Stomach smooth muscle (tissue), 2 donors: Measurements from ENCODE around the gene PDCL3.

Experiments
- H3K27ac ChIP-seq: one replicate; pipeline ENCODE4 v1.7.0; 2013; ENCODE audit warnings: mild to moderate bottlenecking, low read length, inconsistent platforms
- H3K27me3 ChIP-seq, 2 donors: one replicate each; pipeline ENCODE4 v1.7.0; 2013; ENCODE audit warnings: low read length in 2 of 2; ENCODE audit not compliant: insufficient read depth in 2 of 2, control insufficient read depth in 1 of 2
- H3K36me3 ChIP-seq, 2 donors: one replicate each; pipeline ENCODE4 v1.7.0; 2013; ENCODE audit warnings: low read length in 2 of 2; ENCODE audit not compliant: control insufficient read depth in 2 of 2, insufficient read depth in 2 of 2
- H3K4me1 ChIP-seq: one replicate; pipeline ENCODE4 v1.7.0; 2013; ENCODE audit warnings: low read length; ENCODE audit not compliant: control insufficient read depth, insufficient read depth
- H3K4me3 ChIP-seq, 2 donors: one replicate each; pipeline ENCODE4 v1.7.0; 2013; ENCODE audit warnings: low read length in 2 of 2
- H3K9ac ChIP-seq, 2 donors: one replicate each; pipeline ENCODE4 v1.7.0; 2013; ENCODE audit warnings: low read length in 2 of 2, mild to moderate bottlenecking in 1 of 2
- H3K9me3 ChIP-seq, 2 donors: one replicate each; pipeline ENCODE4 v1.7.0; 2013; ENCODE audit warnings: low read length in 2 of 2; ENCODE audit not compliant: control insufficient read depth in 2 of 2
- donor health status: healthy.
- donor health status: Pancreatic carcinoma.

The PDCL3 gene

DNA sequence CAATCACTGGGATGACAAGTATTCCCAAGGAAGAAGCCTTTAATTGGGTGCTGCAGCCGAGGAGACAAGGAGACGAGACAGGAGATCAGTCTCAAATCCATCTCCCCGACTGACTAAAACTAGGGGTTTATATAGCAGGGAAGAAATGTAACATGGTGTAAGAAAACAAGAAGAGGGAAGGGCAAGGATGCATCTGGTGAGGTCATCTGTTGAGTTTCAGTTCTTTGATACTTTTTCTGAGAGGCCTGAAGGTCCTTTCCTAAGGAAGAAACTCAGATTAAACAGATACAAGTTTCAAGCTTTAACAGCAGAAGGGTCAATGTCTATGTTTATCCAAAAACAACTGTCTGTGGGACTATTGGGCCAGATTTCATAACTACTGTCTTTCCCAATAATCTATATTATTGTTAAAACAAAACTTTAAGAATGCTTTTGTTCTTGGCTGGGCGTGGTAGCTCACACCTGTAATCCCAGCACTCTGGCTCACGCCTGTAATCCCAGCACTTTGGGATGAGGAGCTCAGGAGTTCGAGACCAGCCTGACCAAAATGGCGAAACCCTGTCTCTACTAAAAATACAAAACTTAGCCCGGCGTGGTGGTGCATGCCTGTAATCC lies 2.5 kb upstream of the PDCL3 start:
- no peaks in the 10 kb centered on the region for H3K27me3 ChIP-seq
- H3K27ac ChIP-seq: no peak overlapping the region
- no peaks in the 10 kb centered on the region for H3K36me3 ChIP-seq

DNA sequence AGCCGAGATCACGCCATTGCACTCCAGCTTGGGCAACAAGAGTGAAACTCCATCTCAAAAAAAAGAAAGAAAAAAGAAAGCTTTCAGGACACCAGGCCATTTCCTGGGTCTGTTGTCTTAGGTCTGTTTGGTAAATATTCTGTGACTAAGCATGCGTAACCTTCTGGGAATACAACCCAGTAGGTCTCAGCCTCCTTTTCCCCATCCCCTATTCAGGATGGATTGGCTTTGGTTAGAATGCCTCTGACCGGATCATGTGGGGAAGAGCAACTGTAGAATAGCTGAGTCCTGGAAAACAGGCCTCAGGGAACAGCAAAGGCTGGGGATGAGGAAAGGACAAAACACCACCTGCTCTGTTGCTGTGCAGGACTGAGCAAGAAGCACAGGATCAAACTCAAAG lies 1.6 kb upstream of the PDCL3 start:
- H3K36me3 ChIP-seq: peaks cover 0 to under 1% of the 10 kb centered on the region in 2 donors
- H3K27ac ChIP-seq: peak overlapping the region; percentile 89
- no peaks in the 10 kb centered on the region for H3K9me3 ChIP-seq
- H3K4me3 ChIP-seq: no peak overlapping the region
- no peaks in the 10 kb centered on the region for H3K27me3 ChIP-seq
- H3K9ac ChIP-seq: no peak overlapping the region
- H3K4me1 ChIP-seq: peaks cover 14% of the 10 kb centered on the region

More for the DNA sequence above, 2.5 kb upstream of the PDCL3 start:
- Histone ChIP-seq H3K9me3 (no peaks in the 10 kb centered on the region), H3K4me1 (peaks cover 14% of the 10 kb centered on the region), H3K4me3 (no peak overlapping the region), H3K9ac (no peak overlapping the region)

DNA sequence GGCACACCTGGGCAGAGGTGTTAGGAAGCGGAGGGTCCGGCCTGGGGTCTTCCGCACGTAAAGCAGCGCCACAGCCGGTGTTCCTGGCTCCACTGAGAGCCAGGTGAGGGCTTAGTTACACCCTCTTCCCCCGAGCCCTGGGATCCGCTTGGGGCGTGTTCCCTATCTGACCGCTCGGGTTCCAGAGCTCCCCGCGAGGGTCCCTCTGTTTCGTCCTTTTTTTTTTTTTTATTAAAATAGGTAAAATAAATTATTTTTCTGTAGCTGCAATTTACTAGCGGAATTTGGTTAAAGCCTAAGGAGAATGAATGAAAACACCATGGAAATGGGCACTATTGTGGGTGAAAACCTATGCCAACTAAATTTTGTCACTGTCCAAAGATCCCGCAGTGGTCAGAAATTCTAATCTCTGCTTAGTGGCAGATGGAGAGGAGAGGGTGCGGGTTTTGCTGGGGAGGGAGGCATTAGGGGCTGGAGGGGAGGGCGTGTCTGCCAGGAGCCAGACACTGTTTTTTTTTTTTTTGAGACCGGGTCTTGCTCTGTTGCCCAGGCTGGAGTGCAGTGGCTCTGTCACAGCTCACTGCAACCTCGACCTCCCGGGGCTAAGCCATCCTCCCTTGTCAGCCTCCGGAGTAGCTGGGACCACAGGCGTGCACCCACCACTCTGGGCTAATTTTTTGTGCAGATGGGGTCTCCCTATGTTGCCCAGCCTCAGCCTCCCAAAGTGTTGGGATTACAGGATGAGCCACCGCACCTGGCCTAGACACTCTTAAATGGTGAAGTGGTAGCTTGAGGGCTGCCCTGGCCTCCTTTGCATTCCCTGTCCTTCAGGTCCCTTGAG lies 834 bp downstream of the PDCL3 start:
- H3K4me1 ChIP-seq: peaks cover 20% of the 10 kb centered on the region
- peak overlapping the region; percentile 94 to 97 for H3K9ac ChIP-seq
- H3K36me3 ChIP-seq: peaks cover 11 to 19% of the 10 kb centered on the region in 2 donors
- H3K27ac ChIP-seq: peak overlapping the region; percentile 89
- peak overlapping the region; percentile 93 to 95 for H3K4me3 ChIP-seq
- H3K27me3 ChIP-seq: no peaks in the 10 kb centered on the region
- H3K9me3 ChIP-seq: no peaks in the 10 kb centered on the region

DNA sequence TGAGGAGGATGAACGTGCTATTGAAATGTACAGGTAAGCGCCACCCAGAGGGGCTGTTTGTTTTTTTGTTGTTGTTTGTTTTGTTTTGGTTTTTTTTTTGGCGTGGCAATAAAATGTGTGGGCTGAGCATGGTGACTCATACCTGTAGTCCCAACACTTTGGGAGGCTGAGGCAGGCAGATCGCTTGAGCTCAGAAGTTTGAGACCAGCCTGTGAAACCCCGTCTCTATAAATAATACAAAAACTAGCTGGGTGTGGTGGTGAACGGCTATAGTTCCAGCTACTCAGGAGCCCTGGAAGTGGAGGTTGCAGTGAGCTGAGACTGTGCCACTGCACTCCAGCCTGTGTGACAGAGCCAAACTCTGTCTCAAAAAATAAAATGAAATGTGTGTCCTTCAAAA lies 6.2 kb downstream of the PDCL3 start:
- no peaks in the 10 kb centered on the region for H3K9me3 ChIP-seq
- H3K4me1 ChIP-seq: peaks cover 11% of the 10 kb centered on the region
- no peak overlapping the region for H3K27ac ChIP-seq
- H3K4me3 ChIP-seq: no peak overlapping the region
- peaks cover 24 to 25% of the 10 kb centered on the region in 2 donors for H3K36me3 ChIP-seq
- no peak overlapping the region for H3K9ac ChIP-seq
- H3K27me3 ChIP-seq: no peaks in the 10 kb centered on the region

DNA sequence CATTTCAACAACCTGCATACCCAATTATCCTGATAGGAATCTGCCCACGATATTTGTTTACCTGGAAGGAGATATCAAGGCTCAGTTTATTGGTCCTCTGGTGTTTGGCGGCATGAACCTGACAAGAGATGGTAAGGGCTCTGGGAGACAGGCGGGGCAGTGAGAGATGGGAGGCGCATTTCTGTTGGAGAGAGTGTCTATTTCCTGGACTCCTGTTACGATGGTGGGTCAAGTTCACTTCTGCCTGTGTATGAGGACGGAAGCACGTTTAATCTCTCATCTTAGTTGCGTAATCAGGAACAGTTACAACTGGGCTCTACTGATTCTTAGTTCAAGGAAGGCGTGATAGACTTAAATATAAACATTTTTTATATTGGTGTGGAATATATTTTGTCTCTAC lies 8.9 kb downstream of the PDCL3 start:
- Histone ChIP-seq H3K4me1 (peaks cover 2% of the 10 kb centered on the region), H3K9me3 (no peaks in the 10 kb centered on the region), H3K9ac (no peak overlapping the region), H3K36me3 (peaks cover 22 to 27% of the 10 kb centered on the region in 2 donors), H3K27ac (no peak overlapping the region), H3K4me3 (no peak overlapping the region), H3K27me3 (no peaks in the 10 kb centered on the region)

DNA sequence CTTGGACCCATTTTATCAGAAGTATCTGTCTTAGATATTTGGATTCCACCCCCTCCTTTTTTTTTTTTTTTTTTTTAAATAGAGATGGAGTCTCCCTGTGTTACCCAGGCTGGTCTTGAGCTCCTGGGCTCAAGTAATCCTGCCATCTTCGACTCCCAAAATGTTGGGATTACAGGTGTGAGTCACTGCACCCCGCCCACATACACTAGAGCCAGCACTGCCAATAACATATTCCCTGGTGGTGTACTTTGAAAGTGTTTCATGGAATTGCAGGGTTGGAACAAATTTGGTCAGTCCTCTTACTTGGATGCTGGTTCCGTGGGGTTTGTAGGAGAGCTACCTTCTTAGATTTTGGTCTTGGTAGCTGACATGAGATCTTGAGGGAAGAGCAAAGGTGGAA lies 15.0 kb downstream of the PDCL3 start:
- H3K36me3 ChIP-seq: peaks cover 2 to 5% of the 10 kb centered on the region in 2 donors
- no peaks in the 10 kb centered on the region for H3K9me3 ChIP-seq

DNA sequence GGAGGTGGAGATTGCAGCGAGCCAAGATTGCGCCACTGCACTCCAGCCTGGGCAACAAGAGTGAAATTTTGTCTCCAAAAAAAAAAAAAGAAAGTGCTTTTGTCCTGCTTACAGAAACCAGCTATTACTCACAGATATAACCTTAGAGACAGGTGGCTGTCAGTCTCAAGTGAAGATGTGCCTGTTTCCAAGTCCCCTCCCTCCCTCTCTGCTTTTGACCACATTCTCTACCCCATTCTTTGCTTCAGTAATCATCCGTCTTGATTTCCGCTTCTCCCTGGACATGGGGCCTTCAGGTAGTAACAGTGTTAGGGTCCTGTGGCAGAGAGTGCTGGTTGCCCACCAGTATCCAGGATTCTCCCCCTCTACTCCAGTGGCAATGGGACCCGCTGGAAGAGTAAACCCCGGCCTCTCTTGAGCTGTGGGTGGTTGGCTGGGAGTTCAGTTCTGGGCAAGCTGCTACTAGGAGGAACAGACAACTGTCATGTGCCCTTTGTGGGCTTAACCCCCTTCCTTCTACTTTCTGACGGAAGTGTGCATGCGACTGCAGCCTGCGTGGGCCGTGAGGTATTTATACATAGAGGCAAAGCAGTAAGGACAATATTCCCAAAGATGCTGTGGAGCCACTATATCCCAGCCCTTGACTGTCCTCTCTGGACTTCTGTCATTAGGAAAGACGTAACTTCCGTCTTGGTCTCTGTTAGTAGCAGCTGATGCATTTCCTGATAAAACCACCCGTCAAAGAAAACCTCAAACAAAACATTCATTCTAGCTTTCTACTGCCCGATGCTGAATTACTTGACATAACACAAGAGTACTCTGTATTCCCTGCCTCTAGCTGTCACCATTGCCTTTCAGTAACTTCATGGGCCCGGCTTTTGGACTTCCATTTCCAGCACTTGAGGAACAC lies 17.8 kb downstream of the PDCL3 start:
- Histone ChIP-seq H3K27ac (no peak overlapping the region), H3K4me3 (no peak overlapping the region), H3K27me3 (no peaks in the 10 kb centered on the region), H3K9me3 (no peaks in the 10 kb centered on the region), H3K4me1 (no peaks in the 10 kb centered on the region), H3K36me3 (no peaks in the 10 kb centered on the region), H3K9ac (no peak overlapping the region)

More for the DNA sequence above, 15.0 kb downstream of the PDCL3 start:
- Histone ChIP-seq H3K27ac (no peak overlapping the region), H3K27me3 (no peaks in the 10 kb centered on the region), H3K4me3 (no peak overlapping the region), H3K4me1 (no peaks in the 10 kb centered on the region), H3K9ac (no peak overlapping the region)

DNA sequence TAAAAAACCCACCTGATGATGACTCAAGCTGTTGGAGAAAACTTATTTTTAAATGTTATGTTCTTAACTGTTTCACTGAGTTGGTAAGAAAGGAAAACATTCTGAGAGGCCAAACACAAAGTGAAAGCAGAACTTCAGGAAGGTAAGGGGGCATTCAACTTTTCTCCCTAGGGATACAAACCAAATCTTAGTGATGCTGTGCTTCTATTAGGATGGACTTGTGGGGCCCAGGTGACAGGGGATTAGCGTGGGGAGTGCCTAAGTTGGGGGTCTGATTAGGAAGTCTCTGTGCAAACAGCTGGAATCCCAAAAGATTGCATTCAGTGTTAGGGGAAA lies 18.5 kb downstream of the PDCL3 start:
- Histone ChIP-seq H3K27me3 (no peaks in the 10 kb centered on the region), H3K36me3 (no peaks in the 10 kb centered on the region), H3K9me3 (no peaks in the 10 kb centered on the region), H3K4me3 (no peak overlapping the region), H3K9ac (no peak overlapping the region), H3K4me1 (no peaks in the 10 kb centered on the region), H3K27ac (no peak overlapping the region)

DNA sequence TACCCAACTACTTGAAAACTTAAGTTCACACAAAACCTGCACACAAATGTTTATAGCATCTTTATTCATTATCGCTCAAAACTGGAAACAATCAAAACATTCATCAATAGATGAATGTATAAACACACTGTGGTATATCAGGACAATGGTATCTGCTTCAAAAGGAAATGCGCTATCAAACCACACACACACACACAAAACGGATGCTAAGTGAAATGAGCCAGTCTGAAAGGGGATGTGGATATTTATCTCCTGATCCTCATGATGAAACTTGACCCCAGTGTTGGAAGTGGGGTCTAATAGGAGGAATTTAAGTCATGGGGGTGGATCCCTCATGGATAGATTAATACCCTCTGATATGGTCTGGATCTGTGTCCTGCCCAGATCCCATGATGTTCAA lies 22.0 kb downstream of the PDCL3 start:
- H3K27me3 ChIP-seq: no peaks in the 10 kb centered on the region
- H3K36me3 ChIP-seq: no peaks in the 10 kb centered on the region
- no peaks in the 10 kb centered on the region for H3K4me1 ChIP-seq
- H3K27ac ChIP-seq: no peak overlapping the region
- H3K9ac ChIP-seq: no peak overlapping the region
- H3K9me3 ChIP-seq: no peaks in the 10 kb centered on the region
- no peak overlapping the region for H3K4me3 ChIP-seq

DNA sequence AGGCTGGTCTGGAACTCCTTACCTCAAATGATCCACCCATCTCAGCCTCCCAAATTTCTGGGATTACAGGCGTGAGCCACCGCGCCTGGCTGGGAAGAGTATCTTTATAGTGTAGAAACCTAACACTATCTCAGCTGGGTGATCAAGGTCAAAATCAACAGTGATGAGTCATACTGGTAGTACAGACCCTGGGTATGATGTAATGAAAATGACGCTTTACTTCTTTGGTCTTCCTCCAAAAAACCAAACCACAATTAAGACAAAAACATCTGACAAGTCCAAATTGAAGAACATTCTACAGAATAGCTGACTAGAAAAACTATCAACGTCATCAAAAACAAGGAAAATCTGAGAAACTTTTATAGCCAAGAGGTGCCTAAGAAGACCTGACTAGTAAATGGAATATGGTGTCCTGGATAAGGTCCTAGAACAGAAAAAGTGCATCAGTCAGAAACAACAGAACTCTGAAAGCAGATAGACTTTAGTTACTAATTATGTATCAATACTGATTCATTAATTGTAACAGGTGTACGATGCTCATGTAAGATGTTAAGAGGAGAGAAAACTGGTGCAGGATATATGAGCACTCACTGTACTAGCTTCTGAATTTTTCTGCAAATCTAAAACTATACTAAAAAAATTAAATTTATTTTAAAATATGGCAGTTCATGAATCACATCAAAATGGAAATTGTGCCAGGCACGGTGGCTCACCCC lies 25.4 kb downstream of the PDCL3 start:
- Histone ChIP-seq H3K9ac (no peak overlapping the region), H3K4me1 (no peaks in the 10 kb centered on the region), H3K27ac (no peak overlapping the region), H3K4me3 (no peak overlapping the region), H3K36me3 (no peaks in the 10 kb centered on the region), H3K27me3 (no peaks in the 10 kb centered on the region), H3K9me3 (no peaks in the 10 kb centered on the region)
